Lower leg skin (tissue), 3 donors: ENCODE measurements around the gene ANO10.

Experiments
- POLR2A ChIP-seq, 2 donors: fragments of 450-650 bp; IDR thresholded peaks; one replicate each; pipeline ENCODE4 v1.6.1; 2016 to 2017; ENCODE audit warnings: antibody characterized with exemption in 2 of 2, mild to moderate bottlenecking in 1 of 2, moderate library complexity in 1 of 2
- TF ChIP-seq, protein P1 (sequence below), 3 donors: fragments of 450-650 bp; IDR thresholded peaks; one replicate each; pipeline ENCODE4 v1.5.1; 2016; ENCODE audit warnings: antibody characterized with exemption in 3 of 3, mild to moderate bottlenecking in 3 of 3, moderate library complexity in 2 of 3

DNA sequence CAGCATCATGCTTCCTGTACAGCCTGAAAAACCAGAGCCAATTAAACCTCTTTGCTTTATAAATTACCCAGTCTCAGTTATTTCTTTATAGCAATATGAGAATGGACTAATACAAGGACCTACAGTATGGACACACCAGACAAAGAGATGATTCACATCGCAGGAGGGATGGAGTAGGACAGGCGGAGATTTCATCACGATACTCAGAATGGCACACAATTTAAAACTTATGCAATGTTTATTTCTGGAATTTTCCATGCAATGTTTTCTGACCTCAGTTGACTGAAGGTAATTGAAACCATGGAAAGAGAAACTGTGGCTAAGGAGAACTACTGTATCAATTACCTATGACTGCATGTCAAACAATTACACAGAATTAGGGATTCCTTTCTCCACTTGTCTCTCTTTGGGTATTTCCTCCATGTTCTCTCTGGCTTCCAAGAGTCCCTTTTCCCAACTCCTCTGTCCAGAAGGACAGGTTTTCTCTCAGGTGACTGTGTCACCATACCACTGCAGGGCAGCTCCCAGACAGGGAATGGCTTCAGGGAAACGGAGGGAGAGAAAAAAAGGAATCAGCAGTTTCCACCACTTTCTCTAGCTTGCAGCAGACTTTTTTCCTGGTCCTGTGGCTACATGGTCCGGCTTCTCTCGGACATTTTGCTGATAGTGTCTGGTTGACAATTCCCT lies 3.0 kb upstream of the ANO10 start:
- TF ChIP-seq, protein P1, sequence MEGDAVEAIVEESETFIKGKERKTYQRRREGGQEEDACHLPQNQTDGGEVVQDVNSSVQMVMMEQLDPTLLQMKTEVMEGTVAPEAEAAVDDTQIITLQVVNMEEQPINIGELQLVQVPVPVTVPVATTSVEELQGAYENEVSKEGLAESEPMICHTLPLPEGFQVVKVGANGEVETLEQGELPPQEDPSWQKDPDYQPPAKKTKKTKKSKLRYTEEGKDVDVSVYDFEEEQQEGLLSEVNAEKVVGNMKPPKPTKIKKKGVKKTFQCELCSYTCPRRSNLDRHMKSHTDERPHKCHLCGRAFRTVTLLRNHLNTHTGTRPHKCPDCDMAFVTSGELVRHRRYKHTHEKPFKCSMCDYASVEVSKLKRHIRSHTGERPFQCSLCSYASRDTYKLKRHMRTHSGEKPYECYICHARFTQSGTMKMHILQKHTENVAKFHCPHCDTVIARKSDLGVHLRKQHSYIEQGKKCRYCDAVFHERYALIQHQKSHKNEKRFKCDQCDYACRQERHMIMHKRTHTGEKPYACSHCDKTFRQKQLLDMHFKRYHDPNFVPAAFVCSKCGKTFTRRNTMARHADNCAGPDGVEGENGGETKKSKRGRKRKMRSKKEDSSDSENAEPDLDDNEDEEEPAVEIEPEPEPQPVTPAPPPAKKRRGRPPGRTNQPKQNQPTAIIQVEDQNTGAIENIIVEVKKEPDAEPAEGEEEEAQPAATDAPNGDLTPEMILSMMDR (IDR thresholded peaks at IDR 0.05): no peak
- no peak for TF ChIP-seq POLR2A (IDR thresholded peaks at IDR 0.05)
